ENCODE measurements around the gene KLHL29. TPM values are rescaled to one million over a fixed set of nuclear protein-coding genes. Genes with fewer than 3 reads are reported as not detected.
A peak's percentile ranks its signal among the peaks of the same experiment; 100 is the strongest.

Gene KLHL29
- total and polyA plus RNA-seq, 2 of the 13 experiments (the other 11 are each of a cell fraction or from before 2014, with no cell fraction given) = 0.01 TPM; not detected in 1

DNA sequence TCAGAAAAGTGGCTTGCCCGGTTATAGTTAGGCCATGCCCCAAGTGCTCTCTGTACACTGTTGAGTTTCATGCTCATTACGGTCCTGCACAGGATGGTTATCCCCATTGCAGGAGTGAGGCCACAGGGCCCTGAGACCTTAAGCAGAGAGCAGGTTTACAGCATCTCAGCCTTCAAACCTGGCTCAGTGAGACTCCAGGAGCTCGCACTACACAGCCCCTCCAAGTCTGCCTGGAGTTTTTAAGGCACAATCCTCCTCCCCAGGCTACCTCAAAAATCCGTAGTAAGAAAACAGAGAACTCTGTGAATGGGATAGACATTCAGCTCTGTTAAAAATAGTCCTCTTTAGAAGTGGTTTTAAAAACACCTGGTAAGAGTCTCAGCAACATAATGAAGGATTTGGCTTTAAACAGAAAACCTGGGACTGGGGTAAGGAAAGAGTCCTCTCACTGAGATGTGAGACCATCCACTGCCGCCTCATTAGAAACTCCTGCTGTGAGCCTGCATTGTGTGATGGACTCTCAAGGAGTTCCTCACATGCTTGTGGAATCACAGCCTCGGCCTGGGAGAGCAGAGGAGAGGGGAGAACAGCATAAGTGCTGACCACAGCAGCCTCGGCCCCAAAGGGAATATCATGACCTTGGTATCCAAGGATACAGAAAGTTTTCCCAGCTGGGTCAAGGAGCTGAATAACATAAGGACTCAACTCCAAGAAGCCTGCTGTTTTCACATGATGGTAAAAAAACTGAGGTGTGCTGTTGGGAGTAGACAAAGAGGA, 327.2 kb downstream of the KLHL29 start:
- intact Hi-C loops (cut with micrococcal nuclease; ENCODE audit: unreplicated experiment) = no loop called here

DNA sequence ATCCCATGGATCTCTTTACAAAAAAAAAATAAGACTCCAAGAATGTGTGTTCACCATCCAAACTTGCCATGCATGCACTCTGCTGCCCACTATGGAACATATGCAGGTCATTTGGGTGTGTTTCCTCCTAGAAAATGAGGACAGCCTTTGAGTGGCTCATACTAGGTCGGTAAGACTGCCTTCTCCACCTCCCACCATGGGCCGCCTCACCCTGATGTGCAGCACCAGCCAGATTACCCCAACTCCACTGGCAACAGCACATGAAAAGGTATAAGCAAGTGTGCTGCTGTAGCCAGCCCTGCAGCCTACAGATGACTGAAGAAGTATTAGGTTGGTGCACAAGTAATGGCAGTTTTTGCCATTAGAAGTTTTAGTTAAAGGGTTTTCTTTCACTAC, 327.8 kb downstream of the KLHL29 start:
- H3K27ac ChIP-seq (ENCODE audit: extremely low read length, insufficient read depth, low read length) = no peak overlapping the region
- H4K20me1 ChIP-seq (ENCODE audit: insufficient read depth, low read length) = no peaks in the 10 kb centered on the region
- in situ Hi-C loops (cut with HindIII; ENCODE audit: extremely low pct_ligation_motif_present, low pct_unique_long_range_greater_than_20kb) = no loop called here
- H3K79me2 ChIP-seq (ENCODE audit: insufficient read depth, low read length) = no peaks in the 10 kb centered on the region
- no TSS peak for BruUV-seq (replicated peaks)
- H3K36me3 ChIP-seq (replicated peaks in 1 of 2; ENCODE audit: control insufficient read depth in 1 of 2, insufficient read depth in 2 of 2, low read length in 2 of 2) = no peaks in the 10 kb centered on the region
- no peak overlapping the region for H3K4me2 ChIP-seq (ENCODE audit: low read depth, low read length)
- no peak for FAIRE-seq
- no peaks in the 10 kb centered on the region for H3K27me3 ChIP-seq (ENCODE audit: control insufficient read depth in 1 of 2, insufficient read depth in 2 of 2, low read length in 2 of 2)
- ATAC-seq = peak; percentile 25; the same call in 2 of the 3 replicates
- H3K9me3 ChIP-seq (ENCODE audit: low read length) = no peaks in the 10 kb centered on the region
- 93% methylated on average over 2 of the region's 2 CpGs for WGBS (ENCODE audit: low lambda C conversion rate)
- intact Hi-C loops (cut with micrococcal nuclease; ENCODE audit: unreplicated experiment) = no loop called here
- ChIA-PET POLR2A (no interaction called here), CTCF (ENCODE audit: low intra/inter-chr PET ratio, low total read pairs) (no interaction called here)
- no peak overlapping the region for H3K9ac ChIP-seq (ENCODE audit: insufficient read depth, low read depth, low read length)
- H3K4me3 ChIP-seq (replicated peaks in 1 of 3; ENCODE audit: insufficient read depth in 1 of 3, low read depth in 2 of 3, low read length in 3 of 3) = no peak overlapping the region
- no peaks in the 10 kb centered on the region for H3K4me1 ChIP-seq (ENCODE audit: insufficient read depth, low read length)
- H2AFZ ChIP-seq (ENCODE audit: low read length) = no peak overlapping the region
- DNase-seq (ENCODE audit: low spot score) = no peak
- no peak for TF ChIP-seq KLF12 (CRISPR knock-in tag; IDR thresholded peaks at IDR 0.05; ENCODE audit: borderline replicate concordance)
- TF ChIP-seq CHCHD3 (CRISPR knock-in tag; IDR thresholded peaks at IDR 0.05) = no peak
- no peak for TF ChIP-seq RNF219 (CRISPR knock-in tag; IDR thresholded peaks at IDR 0.05)
- TF ChIP-seq HOXA7 (CRISPR knock-in tag; IDR thresholded peaks at IDR 0.05) = no peak
- no peak for TF ChIP-seq ELF4 (CRISPR knock-in tag; IDR thresholded peaks at IDR 0.05; ENCODE audit: borderline replicate concordance)
- TF ChIP-seq MIER3 (CRISPR knock-in tag; IDR thresholded peaks at IDR 0.05; ENCODE audit: borderline replicate concordance) = no peak
- TF ChIP-seq ZNF260 (CRISPR knock-in tag; IDR thresholded peaks at IDR 0.05; ENCODE audit: borderline replicate concordance, low read depth) = no peak
- no peak for TF ChIP-seq ZNF746 (CRISPR knock-in tag; IDR thresholded peaks at IDR 0.05)
- no peak for TF ChIP-seq ZNF782 (CRISPR knock-in tag; IDR thresholded peaks at IDR 0.05; ENCODE audit: borderline replicate concordance)

More for the DNA sequence above, 327.2 kb downstream of the KLHL29 start:
- CTCF ChIA-PET (ENCODE audit: low intra/inter-chr PET ratio, low total read pairs) = no interaction called here
- POLR2A ChIA-PET = no interaction called here
- WGBS (ENCODE audit: low lambda C conversion rate) = 98% methylated on average over 7 of the region's 7 CpGs
- no peak overlapping the region for H2AFZ ChIP-seq (ENCODE audit: low read length)
- FAIRE-seq (no peak), DNase-seq (ENCODE audit: low spot score) (no peak), ATAC-seq (peak; percentile 36; the same call in 1 of the 3 replicates)
- H3K36me3 ChIP-seq (replicated peaks in 1 of 2; ENCODE audit: control insufficient read depth in 1 of 2, insufficient read depth in 2 of 2, low read length in 2 of 2) = no peaks in the 10 kb centered on the region
- no peaks in the 10 kb centered on the region for H3K9me3 ChIP-seq (ENCODE audit: low read length)
- in situ Hi-C loops (cut with HindIII; ENCODE audit: extremely low pct_ligation_motif_present, low pct_unique_long_range_greater_than_20kb) = no loop called here
- no peaks in the 10 kb centered on the region for H3K79me2 ChIP-seq (ENCODE audit: insufficient read depth, low read length)
- H3K27ac ChIP-seq (ENCODE audit: extremely low read length, insufficient read depth, low read length) = no peak overlapping the region
- no TSS peak for BruUV-seq (replicated peaks)
- no peak overlapping the region for H3K4me3 ChIP-seq (replicated peaks in 1 of 3; ENCODE audit: insufficient read depth in 1 of 3, low read depth in 2 of 3, low read length in 3 of 3)
- TF ChIP-seq MAFK (conservative IDR thresholded peaks at IDR 0.05 in 1 of 2, IDR thresholded peaks at IDR 0.05 in 1 of 2; ENCODE audit: low read length in 2 of 2) (peak in 1 of 2 experiments; percentile 46; a peak in 1 of 4 replicates), GMEB1 (CRISPR knock-in tag; IDR thresholded peaks at IDR 0.05; ENCODE audit: borderline replicate concordance) (no peak), RBFOX2 (IDR thresholded peaks at IDR 0.05; ENCODE audit: low read depth, low read length) (no peak), ZNF441 (CRISPR knock-in tag; IDR thresholded peaks at IDR 0.05; ENCODE audit: borderline replicate concordance) (no peak), ZNF883 (CRISPR knock-in tag; IDR thresholded peaks at IDR 0.05; ENCODE audit: not compliant biosample characterization) (no peak)
- H3K4me1 ChIP-seq (ENCODE audit: insufficient read depth, low read length) = no peaks in the 10 kb centered on the region
- H3K27me3 ChIP-seq (ENCODE audit: control insufficient read depth in 1 of 2, insufficient read depth in 2 of 2, low read length in 2 of 2) = no peaks in the 10 kb centered on the region
- H3K9ac ChIP-seq (ENCODE audit: insufficient read depth, low read depth, low read length) = no peak overlapping the region
- no peak overlapping the region for H3K4me2 ChIP-seq (ENCODE audit: low read depth, low read length)
- H4K20me1 ChIP-seq (ENCODE audit: insufficient read depth, low read length) = no peaks in the 10 kb centered on the region

Measured in HepG2 (cell line).